B cell (primary cell): ENCODE measurements around the gene TRIP10.

ENCODE experiments used
- CTCF ChIP-seq: fragments of 200-600 bp; IDR thresholded peaks from one replicate; pipeline ENCODE4 v1.8.0; 2022; ENCODE audit warnings: antibody characterized with exemption, mild to moderate bottlenecking
- EZH2 ChIP-seq: IDR thresholded peaks from 2 replicates; pipeline ENCODE4 v1.6.1; 2012; ENCODE audit warnings: borderline replicate concordance, low read depth, mild to moderate bottlenecking, moderate library complexity, low read length; ENCODE audit not compliant: insufficient read depth, poor library complexity, severe bottlenecking

DNA sequence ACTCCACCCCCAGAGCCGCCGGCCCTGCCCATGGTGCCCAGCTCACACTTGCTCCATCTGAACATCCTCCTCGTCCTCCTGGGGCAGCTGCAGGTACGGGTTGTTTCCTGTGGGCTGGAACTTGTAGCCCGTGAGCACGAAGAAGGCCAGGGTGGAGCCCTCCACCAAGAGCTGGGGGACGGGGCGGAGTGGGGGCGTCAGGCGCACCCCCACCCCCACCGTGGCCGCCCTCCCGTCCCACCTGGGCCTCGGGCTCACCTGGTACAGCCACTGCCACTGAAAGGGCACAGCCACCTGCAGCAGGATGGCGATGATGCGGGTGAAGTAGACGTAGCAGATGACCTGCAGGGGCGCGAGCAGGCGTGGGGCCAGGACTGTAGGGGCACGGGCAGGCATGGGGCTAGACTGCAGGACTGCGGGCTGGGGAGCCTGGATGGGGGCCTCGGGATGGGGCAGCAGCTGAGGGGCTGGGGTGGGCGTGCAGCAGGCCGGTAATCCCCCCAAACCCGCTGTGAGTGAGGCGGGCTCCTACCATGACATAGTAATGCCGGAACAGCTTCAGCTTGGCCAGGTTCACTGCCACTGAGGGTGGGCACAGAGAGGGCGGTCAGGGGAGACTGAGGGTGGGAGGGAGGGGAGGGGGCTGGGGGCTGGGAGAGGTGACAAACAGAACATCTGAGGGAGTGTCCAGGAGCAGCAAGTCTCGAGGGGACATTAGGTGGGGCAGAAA lies 8.4 kb upstream of the TRIP10 start:
- no peak for TF ChIP-seq CTCF
- no peak for TF ChIP-seq EZH2
